ENCODE data around the gene TAF6.

The TAF6 gene

DNA sequence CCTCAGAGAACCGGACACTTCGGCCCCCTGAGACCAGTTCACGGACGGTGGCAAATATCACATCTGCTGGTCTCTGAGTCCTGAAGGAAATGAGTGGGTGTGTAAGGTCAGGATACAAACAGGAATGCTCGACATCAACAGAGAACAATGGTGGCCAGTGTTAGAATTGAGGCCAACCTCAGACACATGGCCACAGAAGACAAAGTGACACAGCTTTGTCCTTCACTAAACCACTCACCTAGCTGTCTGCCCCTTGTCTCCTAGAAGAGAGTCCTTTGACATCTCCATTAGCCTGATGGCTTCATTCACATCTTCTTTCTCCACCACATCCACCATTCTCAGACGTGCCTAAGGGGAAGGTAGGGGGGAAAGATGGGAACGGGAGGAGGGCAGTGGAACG lies 26.1 kb downstream of the TAF6 start:
- no peak for DNase-seq (ENCODE audit: low spot score)

GRCh38 chr7:100091411-100092181 lies 27.6 kb downstream of the TAF6 start:
- no peak for DNase-seq (ENCODE audit: low spot score)

- DNase-seq (ENCODE audit: low spot score) = no peak
Observed at GRCh38 chr7:100090527-100091410, 28.4 kb downstream of the TAF6 start.

DNA sequence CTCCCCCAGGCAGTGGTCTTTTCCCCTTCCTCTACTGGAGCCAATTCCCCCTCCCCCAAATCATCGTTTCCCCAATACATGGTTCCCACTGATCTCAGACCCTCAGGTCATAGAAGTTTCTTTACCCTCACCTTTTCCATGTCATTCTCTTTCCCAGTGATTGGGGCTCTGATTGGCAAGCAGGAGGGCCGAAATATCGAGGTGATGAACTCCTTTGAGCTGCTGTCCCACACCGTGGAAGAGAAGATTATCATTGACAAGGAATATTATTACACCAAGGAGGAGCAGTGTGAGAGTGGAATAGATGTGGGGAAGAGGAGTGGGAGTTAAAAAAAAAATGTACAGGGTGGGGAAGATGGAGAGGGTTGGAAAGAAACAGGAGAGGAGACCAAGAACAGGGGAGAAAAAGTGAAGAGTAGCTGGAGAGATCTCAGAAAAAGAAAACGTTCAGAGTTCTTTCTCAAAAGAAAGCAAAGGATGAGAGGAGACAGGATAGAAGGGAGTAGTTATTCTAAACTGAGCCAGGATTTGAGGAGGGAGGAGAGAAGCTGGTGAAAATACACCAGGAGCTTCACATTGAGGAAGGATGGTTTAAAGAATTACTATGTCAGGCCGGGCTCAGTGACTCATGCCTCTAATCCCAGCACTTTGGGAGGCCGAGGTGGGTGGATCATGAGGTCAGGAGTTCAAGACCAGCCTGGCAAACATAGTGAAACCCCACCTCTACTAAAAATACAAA lies 29.5 kb downstream of the TAF6 start:
- no peak for DNase-seq (ENCODE audit: low spot score)

DNA sequence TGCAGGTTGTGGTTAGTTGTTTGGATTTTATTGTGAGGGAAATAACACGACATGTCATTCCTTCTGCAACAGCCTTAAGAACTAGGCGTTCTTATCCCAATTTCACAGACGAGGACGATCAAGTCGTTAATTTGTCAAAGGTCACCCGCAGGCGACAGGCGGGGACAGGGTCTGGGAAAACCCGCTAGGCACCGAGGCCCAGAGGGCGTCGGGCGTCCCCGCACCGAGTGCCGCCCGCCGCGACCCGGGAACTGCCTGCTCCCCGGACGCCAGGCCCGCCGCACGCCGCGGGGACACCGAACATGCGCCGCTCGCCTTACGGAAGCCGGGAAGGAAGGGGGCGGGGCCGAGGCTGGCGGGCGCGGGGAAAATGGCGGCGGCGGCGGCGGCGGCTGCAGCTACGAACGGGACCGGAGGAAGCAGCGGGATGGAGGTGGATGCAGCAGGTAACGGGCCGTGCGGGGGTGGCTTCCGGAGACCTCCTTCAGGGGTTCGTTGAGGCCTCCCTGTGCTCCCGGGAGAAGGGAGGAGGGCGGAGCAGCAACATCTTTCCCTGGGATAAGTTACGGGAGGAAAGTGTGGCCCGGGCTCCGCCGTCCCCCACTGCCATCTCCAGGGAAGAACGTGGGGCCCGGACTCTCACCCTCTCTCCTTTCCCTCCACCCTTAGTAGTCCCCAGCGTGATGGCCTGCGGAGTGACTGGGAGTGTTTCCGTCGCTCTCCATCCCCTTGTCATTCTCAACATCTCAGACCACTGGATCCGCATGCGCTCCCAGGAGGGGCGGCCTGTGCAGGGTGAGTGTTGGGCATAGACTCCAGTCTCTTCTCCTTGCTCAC lies 30.3 kb downstream of the TAF6 start, which contains the start of gene COPS6:
COPS6 (plus strand) TSS at position 349 of the 837 bp plus-strand sequence; CDS start at position 371, 22 bp downstream.
- DNase-seq (ENCODE audit: low spot score) = peak; percentile 46

DNA sequence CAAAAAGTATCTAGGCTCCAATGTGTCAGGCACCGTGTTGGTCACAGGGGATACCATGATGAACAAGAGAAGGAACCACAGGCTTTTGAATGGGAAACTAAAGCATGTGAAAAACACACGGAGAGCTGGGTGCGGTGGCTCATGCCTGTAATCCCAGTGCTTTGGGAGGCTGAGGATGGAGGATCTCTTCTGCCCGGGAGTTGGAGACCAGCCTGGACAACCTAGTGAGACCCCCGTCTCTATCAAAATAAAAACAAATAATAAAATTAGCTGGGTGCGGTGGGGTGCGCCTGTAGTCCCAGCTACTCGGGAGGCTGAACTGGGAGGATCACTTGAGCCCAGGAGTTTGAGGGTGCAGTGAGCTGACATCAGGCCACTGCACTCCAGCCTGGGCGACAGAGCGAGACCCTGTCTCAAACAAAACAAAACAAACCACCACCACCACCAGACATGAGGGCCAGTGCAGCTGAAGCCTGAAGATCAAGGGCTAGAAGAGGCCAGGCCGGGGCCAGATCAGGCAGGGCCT lies 31.0 kb downstream of the TAF6 start:
- DNase-seq (ENCODE audit: low spot score) = no peak

- DNase-seq (ENCODE audit: low spot score) = no peak
Observed at GRCh38 chr7:100087055-100087750, 32.0 kb downstream of the TAF6 start.

GRCh38 chr7:100085515-100085914 lies 33.6 kb downstream of the TAF6 start:
- DNase-seq (ENCODE audit: low spot score) = no peak

GRCh38 chr7:100082978-100083377 lies 36.2 kb downstream of the TAF6 start:
- DNase-seq (ENCODE audit: low spot score) = no peak

GRCh38 chr7:100081535-100082102 lies 37.5 kb downstream of the TAF6 start, which contains the start of gene ZNF3:
Gene ZNF3 (minus strand): TSS chr7:100081723. CDS start chr7:100077357, 4,366 bp downstream.
- DNase-seq (ENCODE audit: low spot score) = peak; percentile 99

DNA sequence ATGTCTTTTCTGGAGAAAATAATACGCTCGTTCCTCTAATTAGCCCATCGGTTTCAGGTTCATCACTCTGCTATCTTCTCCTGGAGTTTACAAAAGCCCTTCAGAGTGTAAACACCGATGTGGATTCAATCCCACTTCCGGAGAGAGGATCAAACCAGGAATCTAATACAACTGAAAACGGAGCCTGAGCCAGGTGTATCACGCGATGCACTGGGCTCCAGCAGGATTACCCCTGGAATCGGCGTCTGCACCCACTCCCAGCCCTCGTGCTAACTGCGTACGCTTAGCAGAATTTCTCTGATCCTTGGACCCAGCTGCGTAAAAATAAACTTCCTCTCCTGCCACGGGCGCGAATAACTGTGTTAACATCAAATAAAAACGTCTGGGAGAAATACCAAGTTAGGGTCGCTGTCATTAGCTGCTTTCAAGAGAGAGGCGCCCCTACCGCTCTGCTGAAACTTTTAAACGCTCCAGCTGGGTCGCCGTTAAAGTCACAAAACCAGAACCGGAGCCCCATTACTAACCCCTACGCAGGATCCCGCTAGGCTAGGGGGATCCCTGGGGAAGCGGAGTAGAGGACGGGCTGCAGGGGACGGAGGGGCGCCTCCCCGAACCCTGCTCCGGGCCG lies 38.1 kb downstream of the TAF6 start:
- no peak for DNase-seq (ENCODE audit: low spot score)

GRCh38 chr7:100079024-100079560 lies 40.1 kb downstream of the TAF6 start:
- peak; percentile 98 for DNase-seq (ENCODE audit: low spot score)

- DNase-seq (ENCODE audit: low spot score) = no peak
Observed at GRCh38 chr7:100077205-100077604, 42.0 kb downstream of the TAF6 start.

DNA sequence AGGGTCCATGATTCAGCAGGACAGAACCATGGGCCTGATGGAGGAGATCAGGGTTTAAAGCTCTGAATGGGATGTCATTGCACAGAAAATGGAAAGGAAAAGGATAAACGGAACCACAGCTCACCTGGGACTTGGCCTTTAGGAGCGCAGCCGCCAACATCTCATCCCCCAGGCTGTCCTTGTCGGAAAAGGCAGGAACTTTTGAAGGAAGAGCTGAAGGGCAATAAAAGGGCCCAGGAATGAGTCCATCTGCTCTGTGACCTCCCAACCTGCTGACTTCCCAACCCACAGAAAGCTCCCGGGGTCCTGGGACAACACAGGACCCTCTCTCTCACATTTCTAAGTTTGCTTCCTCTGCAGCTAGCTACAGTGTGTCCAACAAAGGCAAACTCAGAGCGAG lies 43.7 kb downstream of the TAF6 start:
- DNase-seq (ENCODE audit: low spot score) = no peak

DNA sequence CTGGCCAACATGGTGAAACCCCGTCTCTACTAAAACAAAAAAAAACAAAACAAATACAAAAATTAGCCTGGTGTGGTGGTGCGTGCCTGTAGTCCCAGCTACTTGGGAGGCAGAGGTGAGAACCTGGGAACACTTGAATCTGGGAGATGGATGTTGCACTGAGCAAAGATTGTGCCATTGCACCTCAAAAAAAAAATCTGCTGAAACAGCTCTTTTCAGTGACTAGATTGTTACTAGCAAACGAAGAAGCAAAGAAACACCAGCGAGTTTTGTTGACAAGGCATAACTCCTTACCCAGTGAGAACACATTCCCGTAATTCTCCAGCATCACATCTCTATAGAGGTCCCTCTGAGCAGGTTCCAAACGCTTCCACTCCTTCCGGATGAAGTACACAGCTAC lies 44.3 kb downstream of the TAF6 start:
- no peak for DNase-seq (ENCODE audit: low spot score)

GRCh38 chr7:100072462-100072861 lies 46.7 kb downstream of the TAF6 start:
- DNase-seq (ENCODE audit: low spot score) = no peak

- no peak for DNase-seq (ENCODE audit: low spot score)
Observed at GRCh38 chr7:100071018-100071723, 48.0 kb downstream of the TAF6 start.

GRCh38 chr7:100069991-100070390 lies 49.2 kb downstream of the TAF6 start:
- DNase-seq (ENCODE audit: low spot score) = no peak

- peak; percentile 55 for DNase-seq (ENCODE audit: low spot score)
Observed at GRCh38 chr7:100066953-100067352, 52.2 kb downstream of the TAF6 start.

All from pons (tissue), 1 donor.